CD4-positive, alpha-beta T cell (primary cell): ENCODE results near the gene MTOR. TPM values are rescaled to one million over a fixed set of nuclear protein-coding genes. Genes with fewer than 3 reads are reported as not detected.
"Not testable (repeated sequence)": the region's sequence is repeated elsewhere in the genome, so short reads cannot be mapped to it uniquely, and the experiment has no call there.

Source experiments
- ATAC-seq: fragments of 200-7000 bp; cut with Tn5 transposase; one replicate; pipeline ENCODE4 v1.10.0; 2022; ENCODE audit warnings: mild to moderate bottlenecking; ENCODE audit not compliant: poor library complexity
- CTCF ChIA-PET: fragments of 350-600 bp; sonication (Branson Sonifier 250); formaldehyde crosslinking; loops from one replicate; lab custom pipeline; 2021; ENCODE audit warnings: antibody characterized with exemption, inconsistent platforms; lab: Charles Lee
- POLR2A ChIA-PET: fragments of 350-600 bp; sonication (Branson Sonifier 250); formaldehyde crosslinking; loops from one replicate; lab custom pipeline; 2021; ENCODE audit warnings: antibody characterized with exemption, inconsistent platforms; lab: Charles Lee
- DNase-seq, 14 experiments: peaks; one replicate each; pipeline ENCODE4 v3.0.0-alpha.2; 2013 to 2020; ENCODE audit warnings: mixed read lengths in 2 of 14
- H3K27ac ChIP-seq, 2 donors: one replicate each; pipeline versions ENCODE4 v1.5.1 to v1.7.0; 2013; ENCODE audit warnings: low read length in 2 of 2, low read depth in 1 of 2, mild to moderate bottlenecking in 1 of 2
- H3K27me3 ChIP-seq, 2 experiments: 1 replicate in 1 of 2; 2 replicates in 1 of 2; pipeline versions ENCODE4 v1.6.1 to v1.7.0; 2013; ENCODE audit warnings: low read length in 2 of 2, control low read depth in 1 of 2, mild to moderate bottlenecking in 1 of 2, moderate library complexity in 1 of 2; ENCODE audit not compliant: insufficient read depth in 2 of 2, control insufficient read depth in 1 of 2
- H3K36me3 ChIP-seq: one replicate; pipeline ENCODE4 v1.6.1; 2013; ENCODE audit warnings: low read length, control low read depth; ENCODE audit not compliant: insufficient read depth
- H3K4me1 ChIP-seq: one replicate; pipeline ENCODE4 v1.6.1; 2013; ENCODE audit warnings: low read length, control low read depth; ENCODE audit not compliant: insufficient read depth
- H3K4me3 ChIP-seq: one replicate; pipeline ENCODE4 v1.5.1; 2013; ENCODE audit warnings: mild to moderate bottlenecking, low read length, moderate library complexity
- H3K9me3 ChIP-seq, 2 experiments: 1 replicate in 1 of 2; 2 replicates in 1 of 2; pipeline versions ENCODE4 v1.6.1 to v1.7.0; 2013; ENCODE audit warnings: low read length in 2 of 2, mild to moderate bottlenecking in 2 of 2, control low read depth in 1 of 2, moderate library complexity in 1 of 2; ENCODE audit not compliant: control insufficient read depth in 1 of 2, insufficient read depth in 1 of 2
- H3K27ac Mint-ChIP-seq: one replicate; pipeline ENCODE4 v1.8.0; 2020; ENCODE audit warnings: mixed read lengths
- H3K27me3 Mint-ChIP-seq: one replicate; pipeline ENCODE4 v1.8.0; 2021; ENCODE audit warnings: mixed read lengths
- H3K36me3 Mint-ChIP-seq: one replicate; pipeline ENCODE4 v1.8.0; 2021; ENCODE audit warnings: low read depth, mixed read lengths
- H3K4me1 Mint-ChIP-seq: one replicate; pipeline ENCODE4 v1.8.0; 2021; ENCODE audit warnings: low read depth, mixed read lengths
- H3K4me3 Mint-ChIP-seq: one replicate; pipeline ENCODE4 v1.8.0; 2020; ENCODE audit warnings: mild to moderate bottlenecking, mixed read lengths
- H3K9me3 Mint-ChIP-seq: one replicate; pipeline ENCODE4 v1.8.0; 2020; ENCODE audit warnings: mixed read lengths
- CTCF ChIP-seq: fragments of 200-600 bp; IDR thresholded peaks from one replicate; pipeline ENCODE4 v1.8.0; 2022; ENCODE audit warnings: antibody characterized with exemption, mild to moderate bottlenecking
- intact Hi-C, 2 experiments: fragments of 100-400 bp; cut with DNase I in 1 of 2; cut with micrococcal nuclease in 1 of 2; formaldehyde crosslinking; loops; one replicate each; pipeline versions ENCODE4 v1.15.1 to v1.9.0; 2023 to 2025; cut with DNase I, micrococcal nuclease
- total RNA-seq, 174 experiments: library from RNA in 2 of 174; stranded (reverse) in 2 of 174; gene quantifications; one replicate each; pipeline ENCODE4 v1.2.3 and lab custom pipeline; 2021 to 2026

The MTOR gene
- total RNA-seq, 2 experiments from 2014 or later: 27.3 to 28.9 TPM

- H3K4me1 ChIP-seq: peaks cover 27% of the 10 kb centered on the region
- intact Hi-C loops: no loop called here
- H3K36me3 ChIP-seq: peaks cover 10% of the 10 kb centered on the region
- Mint-ChIP-seq H3K27me3 (no peaks in the 10 kb centered on the region), H3K9me3 (no peaks in the 10 kb centered on the region), H3K36me3 (peaks cover 14% of the 10 kb centered on the region), H3K27ac (peak overlapping the region; percentile 82), H3K4me3 (peak overlapping the region; percentile 54), H3K4me1 (peaks cover 30% of the 10 kb centered on the region)
- H3K27ac ChIP-seq: no peak overlapping the region
- H3K9me3 ChIP-seq: no peaks in the 10 kb centered on the region
- H3K4me3 ChIP-seq: no peak overlapping the region
- DNase-seq (no peak), ATAC-seq (no peak)
- CTCF ChIA-PET: interaction anchor here (0.8 kb wide), 1 partner anchor 14 kb away, joined by 3 read pairs; no protein-coding TSS in a partner anchor
- POLR2A ChIA-PET: interaction anchor here (1.1 kb wide), 1 partner anchor 9 kb away, joined by 3 read pairs; no protein-coding TSS in a partner anchor
- no peaks in the 10 kb centered on the region for H3K27me3 ChIP-seq
- TF ChIP-seq CTCF: no peak
Observed at GRCh38 chr1:11299225-11299574, 36.8 kb upstream of the MTOR start.

GRCh38 chr1:11298390-11299224 lies 36.3 kb upstream of the MTOR start:
- Mint-ChIP-seq H3K4me1 (peaks cover 36% of the 10 kb centered on the region), H3K36me3 (peaks cover 19% of the 10 kb centered on the region), H3K27ac (peak overlapping the region; percentile 82), H3K4me3 (peak overlapping the region; percentile 54), H3K9me3 (no peaks in the 10 kb centered on the region), H3K27me3 (no peaks in the 10 kb centered on the region)
- ChIA-PET POLR2A (interaction anchor here (1.1 kb wide), 1 partner anchor 8 kb away, joined by 3 read pairs; no protein-coding TSS in a partner anchor), CTCF (interaction anchor here (0.8 kb wide), 1 partner anchor 13 kb away, joined by 3 read pairs; no protein-coding TSS in a partner anchor)
- H3K9me3 ChIP-seq: no peaks in the 10 kb centered on the region
- DNase-seq: no peak
- no peak for TF ChIP-seq CTCF
- ATAC-seq: no peak
- no peak overlapping the region for H3K4me3 ChIP-seq
- no peaks in the 10 kb centered on the region for H3K27me3 ChIP-seq
- H3K36me3 ChIP-seq: peaks cover 13% of the 10 kb centered on the region
- peaks cover 27% of the 10 kb centered on the region for H3K4me1 ChIP-seq
- intact Hi-C loops: no loop called here
- no peak overlapping the region for H3K27ac ChIP-seq

GRCh38 chr1:11297774-11298173 lies 35.4 kb upstream of the MTOR start:
- Histone ChIP-seq H3K36me3 (peaks cover 18% of the 10 kb centered on the region), H3K4me1 (peaks cover 32% of the 10 kb centered on the region)
- H3K9me3 ChIP-seq, ATAC-seq, H3K27me3 ChIP-seq, H3K4me3 Mint-ChIP-seq, H3K4me3 ChIP-seq, DNase-seq, H3K27ac ChIP-seq, H3K27me3 Mint-ChIP-seq, intact Hi-C loops, H3K9me3 Mint-ChIP-seq, CTCF ChIA-PET: not testable (repeated sequence)
- POLR2A ChIA-PET: interaction anchor here (3.8 kb wide), 1 partner anchor 36 kb away, joined by 18 read pairs; the partner anchor contains the start of gene MTOR
- peaks cover 44% of the 10 kb centered on the region for H3K4me1 Mint-ChIP-seq
- H3K36me3 Mint-ChIP-seq: peaks cover 27% of the 10 kb centered on the region
- H3K27ac Mint-ChIP-seq: peak overlapping the region; percentile 76
